Measurements from ENCODE around the gene PIR. TPM values are rescaled to one million over a fixed set of nuclear protein-coding genes. Genes with fewer than 3 reads are reported as not detected.

PIR gene
- total RNA-seq, 4 donors from 2014 or later, result 32.9 to 70.2 (median 48.8) TPM

DNA sequence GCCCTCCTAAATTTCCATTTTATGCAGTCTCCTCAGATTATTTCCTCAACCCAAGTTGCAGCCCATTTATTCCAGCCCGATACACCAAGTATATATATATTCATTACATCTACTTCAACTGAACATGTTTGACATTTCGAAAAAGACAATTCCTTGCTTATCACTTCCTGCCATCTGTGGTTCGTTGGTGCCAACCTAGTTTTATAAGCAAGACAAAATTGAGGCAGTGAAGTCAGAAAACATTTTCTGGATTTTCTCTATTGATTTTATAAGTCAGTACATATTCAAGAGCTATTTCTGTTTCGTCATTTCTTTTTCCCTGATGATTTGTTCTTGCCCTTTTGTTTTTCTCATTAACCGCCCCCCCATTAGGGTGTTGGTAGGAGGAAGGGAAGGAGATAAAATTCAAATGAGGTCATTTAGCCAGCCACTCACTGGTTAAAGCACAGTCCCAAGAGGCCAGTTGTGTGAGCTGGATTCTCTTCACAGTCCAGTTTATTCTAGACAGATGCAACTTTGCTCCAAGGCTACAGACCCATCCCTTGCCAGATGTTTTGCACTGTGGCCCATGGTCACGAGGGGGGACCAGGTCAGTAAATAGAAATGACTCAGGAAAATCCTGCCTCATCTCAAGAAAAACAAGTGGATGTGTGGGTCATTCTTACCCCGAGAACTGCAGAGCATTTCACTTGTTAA, 88.6 kb downstream of the PIR start:
- no peak for DNase-seq

DNA sequence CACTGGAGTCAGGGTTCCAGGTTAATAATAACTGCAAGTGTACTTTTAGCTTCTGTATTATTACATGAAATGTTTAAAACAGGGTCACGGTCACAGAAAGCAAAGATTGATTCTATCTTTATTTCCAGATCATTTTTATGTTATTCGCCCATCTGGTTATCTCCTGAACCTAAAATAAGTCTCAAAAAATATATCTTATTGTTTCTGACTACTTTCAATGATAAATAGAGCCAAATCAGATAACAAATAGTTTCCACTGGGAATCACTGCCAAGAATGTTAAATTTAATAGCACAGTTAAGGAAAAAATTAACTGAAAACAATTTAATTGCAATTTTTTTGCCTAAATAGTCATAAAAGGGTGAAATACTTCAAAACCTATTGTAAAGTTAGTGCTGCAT, 91.8 kb downstream of the PIR start:
- no peaks in the 10 kb centered on the region for H3K9me3 ChIP-seq
- 35 to 64% methylated on average over 2 of the region's 2 CpGs for WGBS, 2 donors
- intact Hi-C loops (cut with DNase I), result no loop called here

More for the DNA sequence above, 88.6 kb downstream of the PIR start:
- Histone ChIP-seq H3K36me3 (no peaks in the 10 kb centered on the region), H3K4me3 (replicated peaks in 1 of 3) (no peak overlapping the region), H3K9me3 (no peaks in the 10 kb centered on the region), H3K27ac (no peak overlapping the region), H3K27me3 (no peaks in the 10 kb centered on the region), H3K4me1 (no peaks in the 10 kb centered on the region)
- no peak for TF ChIP-seq CTCF (IDR thresholded peaks at IDR 0.05)
- no peak for TF ChIP-seq POLR2A (IDR thresholded peaks at IDR 0.05)
- intact Hi-C loops (cut with DNase I), result no loop called here
- WGBS, 2 donors, result 68 to 69% methylated on average over 7 of the region's 7 CpGs

DNA sequence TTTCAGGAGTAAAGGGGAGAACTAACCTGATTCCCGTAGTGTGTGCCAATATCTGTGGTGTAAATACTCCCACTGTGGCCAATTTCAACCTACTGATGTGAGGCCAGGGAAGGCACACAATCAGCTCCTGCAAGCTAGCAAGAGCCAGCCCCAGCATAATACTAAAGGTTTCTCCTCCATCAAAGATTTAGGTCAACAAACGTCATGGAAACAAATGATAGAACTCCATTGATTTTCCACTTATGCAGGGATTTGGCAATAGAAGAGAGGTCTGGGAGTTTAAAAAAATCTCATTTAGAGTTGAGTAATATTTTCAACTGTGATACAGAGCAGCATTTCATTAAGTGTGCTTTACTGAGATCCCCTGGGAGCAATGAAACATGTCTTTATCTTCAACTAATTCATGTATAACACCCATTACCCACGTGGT, 93.2 kb downstream of the PIR start:
- no peaks in the 10 kb centered on the region for H3K9me3 ChIP-seq
- H3K36me3 ChIP-seq, result peaks cover 0 to 2% of the 10 kb centered on the region in 2 donors
- H3K4me1 ChIP-seq, result no peaks in the 10 kb centered on the region
- WGBS, 2 donors, result 65 to 85% methylated on average over 3 of the region's 3 CpGs
- H3K27ac ChIP-seq, result no peak overlapping the region
- H3K4me3 ChIP-seq (replicated peaks in 1 of 3), result no peak overlapping the region
- TF ChIP-seq CTCF (IDR thresholded peaks at IDR 0.05), result no peak
- no peak for TF ChIP-seq POLR2A (IDR thresholded peaks at IDR 0.05)
- no peak for DNase-seq
- intact Hi-C loops (cut with DNase I), result no loop called here
- H3K27me3 ChIP-seq, result no peaks in the 10 kb centered on the region

More for the DNA sequence above, 91.8 kb downstream of the PIR start:
- no peak overlapping the region for H3K27ac ChIP-seq
- no peak overlapping the region for H3K4me3 ChIP-seq (replicated peaks in 1 of 3)
- no peak for TF ChIP-seq POLR2A (IDR thresholded peaks at IDR 0.05)
- TF ChIP-seq CTCF (IDR thresholded peaks at IDR 0.05), result no peak
- H3K27me3 ChIP-seq, result no peaks in the 10 kb centered on the region
- no peak for DNase-seq
- H3K4me1 ChIP-seq, result no peaks in the 10 kb centered on the region
- peaks cover 0 to under 1% of the 10 kb centered on the region in 2 donors for H3K36me3 ChIP-seq

DNA sequence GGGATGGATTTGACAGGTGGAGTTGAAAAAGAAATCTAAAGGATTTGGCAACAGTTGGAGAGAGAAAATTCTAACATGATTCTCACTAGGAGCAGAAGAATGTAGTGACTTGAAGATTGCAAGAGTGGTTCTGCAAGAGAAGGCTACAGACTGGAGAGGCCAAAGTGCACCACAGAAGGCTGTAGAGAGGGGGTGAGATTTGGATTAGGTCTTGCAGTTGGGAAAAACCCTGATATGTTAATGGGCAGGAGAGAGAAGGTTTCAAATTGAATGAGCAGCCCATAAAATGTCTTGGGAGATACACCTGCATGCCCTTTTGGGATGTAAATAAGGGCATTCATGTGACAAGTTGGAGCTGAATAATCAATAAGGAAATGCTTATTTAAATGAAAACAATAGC, 94.3 kb downstream of the PIR start:
- intact Hi-C loops (cut with DNase I), result no loop called here
- no peaks in the 10 kb centered on the region for H3K4me1 ChIP-seq
- no peak for DNase-seq
- peaks cover 0 to 2% of the 10 kb centered on the region in 2 donors for H3K36me3 ChIP-seq
- no peaks in the 10 kb centered on the region for H3K27me3 ChIP-seq
- TF ChIP-seq CTCF (IDR thresholded peaks at IDR 0.05) (no peak), POLR2A (IDR thresholded peaks at IDR 0.05) (no peak)
- H3K4me3 ChIP-seq (replicated peaks in 1 of 3), result no peak overlapping the region
- no peak overlapping the region for H3K27ac ChIP-seq
- H3K9me3 ChIP-seq, result no peaks in the 10 kb centered on the region

- no peaks in the 10 kb centered on the region for H3K9me3 ChIP-seq
- H3K4me1 ChIP-seq, result no peaks in the 10 kb centered on the region
- 85 to 94% methylated on average over 2 of the region's 2 CpGs for WGBS, 2 donors
- H3K27me3 ChIP-seq, result no peaks in the 10 kb centered on the region
- H3K36me3 ChIP-seq, result peaks cover 0 to 2% of the 10 kb centered on the region in 2 donors
- intact Hi-C loops (cut with DNase I), result no loop called here
- H3K4me3 ChIP-seq (replicated peaks in 1 of 3), result no peak overlapping the region
- no peak for DNase-seq
- H3K27ac ChIP-seq, result no peak overlapping the region
- TF ChIP-seq POLR2A (IDR thresholded peaks at IDR 0.05) (no peak), CTCF (IDR thresholded peaks at IDR 0.05) (no peak)
Measured at GRCh38 chrX:15395789-15396188, 97.3 kb downstream of the PIR start.
